GM19463 (cell line): ENCODE measurements around the gene MON2.
"Not testable (repeated sequence)": the region's sequence is repeated elsewhere in the genome, so short reads cannot be mapped to it uniquely, and the experiment has no call there.

Experiments used
- ATAC-seq: cut with Tn5 transposase; IDR thresholded peaks from one replicate; pipeline ENCODE4 v1.9.1; 2021; ENCODE audit warnings: mild to moderate bottlenecking, moderate library complexity; ENCODE audit not compliant: unreplicated experiment

Gene MON2

GRCh38 chr12:62466594-62467491, at the start of gene MON2:
Gene MON2 (plus strand): TSS chr12:62466826. CDS start chr12:62467208, 382 bp downstream.
- ATAC-seq = peak; percentile 99

DNA sequence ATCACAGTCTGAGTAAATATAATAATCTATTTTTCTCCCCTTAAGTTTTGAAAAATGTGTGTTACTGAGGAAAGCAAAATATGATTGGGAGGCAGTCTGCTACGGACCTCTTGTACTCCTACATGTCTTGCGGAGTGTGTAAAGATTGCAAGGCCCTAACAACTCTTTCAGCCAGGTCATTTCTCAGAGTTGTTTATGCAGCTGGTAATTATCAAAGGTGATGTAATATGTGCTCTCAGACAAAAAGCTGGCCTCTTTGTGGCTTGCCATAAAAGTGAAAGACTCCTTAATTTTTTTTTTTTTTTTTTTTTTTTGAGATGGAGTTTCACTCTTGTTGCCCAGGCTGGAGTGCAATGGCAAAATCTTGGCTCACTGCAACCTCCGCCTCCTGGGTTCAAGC, 40.5 kb upstream of the MON2 start:
- no peak for ATAC-seq

DNA sequence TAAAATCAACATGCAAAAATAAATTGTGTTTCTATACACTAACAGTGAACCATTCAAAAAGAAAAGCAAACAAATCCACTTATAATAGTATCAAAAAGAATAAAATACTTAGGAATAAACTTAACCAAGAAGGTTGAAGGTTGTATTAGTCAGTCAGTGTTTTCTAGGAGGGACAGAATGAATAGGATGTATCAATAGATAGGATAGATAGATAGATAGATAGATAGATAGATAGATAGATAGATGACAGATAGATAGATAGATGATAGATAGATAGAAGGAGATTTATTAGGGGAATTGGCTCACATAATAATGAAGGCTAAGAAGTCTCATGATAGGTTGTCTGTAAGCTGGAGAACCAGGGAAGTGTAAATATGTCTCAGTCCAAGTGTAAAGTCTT, 37.2 kb upstream of the MON2 start:
- ATAC-seq = no peak

- ATAC-seq = peak; percentile 31
These were observed 31.9 kb upstream of the MON2 start for GRCh38 chr12:62434494-62435302.

GRCh38 chr12:62435303-62436163, 31.1 kb upstream of the MON2 start:
- ATAC-seq = peak; percentile 54

DNA sequence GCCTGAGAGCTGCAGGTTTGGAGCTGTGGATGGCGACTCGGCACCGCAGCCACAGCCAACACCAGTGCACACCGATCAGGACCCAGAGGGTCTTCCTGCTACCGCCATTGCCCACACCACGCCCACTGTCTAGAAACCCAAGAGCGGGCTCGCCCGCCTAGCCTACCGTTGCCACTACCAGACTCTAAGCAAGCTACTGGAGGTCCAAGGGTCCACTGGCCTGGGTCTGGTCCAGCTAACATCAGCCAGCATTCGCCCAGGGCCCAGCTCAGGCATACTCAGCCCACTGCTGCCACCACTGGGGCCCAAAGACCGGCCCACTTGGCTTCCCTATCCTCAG, 30.5 kb upstream of the MON2 start:
- ATAC-seq = no peak

DNA sequence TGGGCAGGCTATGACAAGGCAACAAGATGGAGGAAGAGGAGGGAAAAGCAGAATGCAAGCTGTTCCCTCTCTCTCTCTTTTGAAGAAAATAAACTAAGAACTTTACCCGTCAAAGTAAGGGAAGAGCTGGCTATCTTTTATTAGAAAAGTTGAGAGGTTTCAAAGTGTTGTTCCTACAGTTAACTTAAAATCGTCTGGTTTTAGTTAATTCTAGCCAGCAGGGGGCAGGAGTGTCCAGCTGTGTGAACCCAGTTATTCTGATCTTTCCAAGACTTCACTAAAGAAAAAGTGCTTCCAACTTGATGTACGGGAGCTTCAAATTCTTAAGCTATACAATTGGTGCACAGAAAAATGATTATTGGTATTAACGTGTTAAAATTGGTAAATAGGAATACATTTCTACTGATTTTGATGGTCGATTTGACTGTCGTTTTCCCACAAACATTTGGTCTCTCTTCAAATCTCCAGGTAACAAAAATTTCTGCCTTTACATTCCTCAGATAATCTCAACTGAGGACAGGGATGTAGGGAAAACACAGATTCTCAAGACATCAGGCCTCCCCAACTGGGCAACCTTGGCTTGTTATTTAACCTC, 28.4 kb upstream of the MON2 start:
- no peak for ATAC-seq

GRCh38 chr12:62446754-62447452, 19.7 kb upstream of the MON2 start:
- no peak for ATAC-seq

DNA sequence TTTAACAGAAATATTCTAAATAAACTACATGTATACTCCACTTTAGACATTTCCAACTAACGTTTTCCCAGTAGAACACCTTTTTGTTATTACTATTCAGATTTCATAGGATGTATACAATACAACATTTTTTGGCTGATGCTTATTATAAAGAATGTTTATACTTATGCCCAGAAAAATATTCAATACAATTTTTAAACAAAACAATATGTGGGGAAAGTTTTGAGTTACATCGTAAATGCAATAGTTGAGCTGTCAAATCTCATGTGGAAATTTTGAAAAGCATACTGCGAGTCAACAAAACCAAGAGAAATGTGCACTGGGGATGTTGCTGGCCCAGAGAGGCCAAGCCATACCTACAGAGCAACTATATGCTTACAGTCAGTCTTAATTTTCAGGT, 18.2 kb upstream of the MON2 start:
- no peak for ATAC-seq

DNA sequence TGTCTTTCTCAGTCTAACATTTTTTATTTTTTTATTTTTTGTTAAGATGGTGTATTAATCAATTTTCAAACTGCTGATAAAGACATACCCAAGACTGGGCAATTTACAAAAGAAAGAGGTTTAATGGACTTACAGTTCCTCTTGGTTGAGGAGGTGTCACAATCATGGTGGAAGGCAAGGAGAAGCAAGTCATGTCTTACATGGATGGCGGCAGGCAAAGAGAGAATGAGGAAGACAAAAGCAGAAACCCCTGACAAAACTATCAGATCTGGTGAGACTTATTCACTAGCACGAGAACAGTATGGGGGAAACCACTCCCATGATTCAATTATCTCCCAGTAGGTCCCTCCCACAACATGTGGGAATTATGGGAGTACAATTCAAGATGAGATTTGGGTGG, 11.2 kb upstream of the MON2 start:
- ATAC-seq = not testable (repeated sequence)

DNA sequence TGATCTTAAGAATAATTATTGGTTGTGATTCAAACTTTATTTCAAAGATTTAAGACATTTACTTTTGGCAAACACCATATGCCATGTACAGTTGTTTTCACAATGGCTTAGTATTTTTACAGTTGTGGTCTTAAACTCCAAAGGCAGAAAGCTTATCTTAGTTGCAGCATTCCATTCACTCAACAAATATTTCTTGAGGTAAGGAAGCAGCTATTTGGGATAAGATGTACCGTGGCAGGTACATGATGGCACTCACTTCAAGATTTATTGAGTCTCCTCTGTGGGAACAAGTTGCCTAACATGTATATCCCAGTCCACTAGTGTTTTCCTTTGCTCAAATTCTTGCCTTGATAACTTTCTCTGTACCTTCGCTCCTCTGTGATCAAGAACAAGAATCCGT, 8.0 kb upstream of the MON2 start:
- ATAC-seq = no peak

DNA sequence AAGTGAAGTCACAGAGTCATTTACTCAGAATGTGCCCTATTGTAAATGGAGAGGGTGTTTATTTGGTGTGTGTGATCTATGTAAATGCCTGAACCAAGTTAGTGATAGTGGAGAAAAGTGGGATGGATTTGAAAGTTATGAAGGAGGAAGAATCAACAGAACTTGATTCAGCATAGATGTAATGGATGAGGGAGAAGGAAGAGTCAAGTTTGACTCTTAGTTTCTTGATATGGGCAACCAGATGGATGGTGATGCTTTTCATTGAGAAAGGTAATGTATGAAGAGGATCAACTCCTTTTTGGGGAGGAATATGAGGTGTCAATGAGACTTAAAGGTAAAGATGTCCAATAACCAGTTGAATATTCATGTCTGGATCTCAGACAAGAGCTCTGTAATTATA, 6.7 kb upstream of the MON2 start:
- no peak for ATAC-seq

DNA sequence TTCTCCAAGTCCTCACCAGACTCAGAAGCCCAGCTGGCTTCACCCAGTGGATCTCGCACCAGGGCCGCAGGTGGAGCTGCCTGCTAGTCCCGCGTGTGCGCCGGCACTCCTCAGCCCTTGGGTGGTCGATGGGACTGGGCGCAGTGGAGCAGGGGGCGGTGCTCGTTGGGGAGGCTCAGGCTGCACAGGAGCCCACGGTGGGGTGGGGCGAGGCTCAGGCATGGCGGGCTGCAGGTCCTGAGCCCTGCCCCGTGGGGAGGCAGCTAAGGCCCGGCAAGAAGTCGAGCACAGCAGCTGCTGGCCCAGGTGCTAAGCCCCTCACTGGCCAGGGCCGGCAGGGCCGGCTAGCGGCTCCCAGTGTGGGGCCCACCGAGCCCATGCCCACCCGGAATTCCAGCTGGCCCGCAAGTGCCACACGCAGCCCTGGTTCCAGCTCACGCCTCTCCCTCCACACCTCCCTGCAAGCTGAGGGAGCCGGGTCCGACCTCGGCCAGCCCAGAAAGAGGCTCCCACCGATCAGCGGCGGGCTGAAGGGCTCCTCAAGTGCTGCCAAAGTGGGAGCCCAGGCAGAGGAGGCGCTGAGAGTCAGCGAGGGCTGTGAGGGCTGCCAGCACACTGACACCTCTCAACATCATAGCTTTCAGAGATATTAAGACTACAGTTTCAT, 5.3 kb upstream of the MON2 start:
- not testable (repeated sequence) for ATAC-seq

DNA sequence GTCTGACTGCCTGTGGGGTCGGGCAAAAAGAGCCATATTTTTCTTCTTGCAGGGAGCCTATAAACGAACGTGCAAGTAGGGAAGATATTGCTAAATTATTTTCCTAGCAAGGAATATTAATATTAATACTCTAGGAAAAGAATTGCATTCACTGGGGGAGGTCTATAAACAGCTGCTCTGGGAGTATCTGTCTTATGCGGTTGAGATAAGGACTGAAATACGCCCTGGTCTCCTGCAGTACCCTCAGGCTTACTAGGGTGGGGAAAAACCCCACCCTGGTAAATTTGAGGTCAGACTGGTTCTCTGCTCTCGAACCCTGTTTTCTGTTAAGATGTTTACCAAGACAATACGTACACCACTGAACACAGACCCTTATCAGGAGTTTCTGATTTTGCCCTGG, 3.4 kb upstream of the MON2 start:
- ATAC-seq = not testable (repeated sequence)

GRCh38 chr12:62466018-62466593, 520 bp upstream of the MON2 start:
- ATAC-seq = peak; percentile 26

GRCh38 chr12:62468397-62468796, 1.8 kb downstream of the MON2 start:
- ATAC-seq = no peak

DNA sequence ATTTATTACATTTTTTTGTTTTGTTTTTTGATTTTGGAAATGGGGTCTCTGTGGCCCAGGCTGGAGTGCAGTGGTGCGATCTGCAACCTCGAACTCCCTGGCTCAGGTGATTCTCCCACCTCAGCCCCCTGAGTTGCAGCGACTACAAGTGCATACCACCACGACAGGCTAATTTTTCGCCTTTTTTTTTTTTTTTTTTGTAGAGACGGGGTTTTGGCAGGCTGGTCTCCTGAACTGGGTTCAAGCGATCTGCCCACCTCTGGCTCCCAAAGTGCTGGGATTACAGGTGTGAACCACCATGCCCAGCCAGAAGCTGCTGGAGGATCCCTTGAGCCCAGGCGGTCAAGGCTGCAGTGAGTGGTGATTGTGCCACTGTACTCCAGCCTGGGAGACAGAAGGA, 2.3 kb downstream of the MON2 start:
- ATAC-seq = no peak

GRCh38 chr12:62469704-62470103, 3.1 kb downstream of the MON2 start:
- ATAC-seq = no peak

DNA sequence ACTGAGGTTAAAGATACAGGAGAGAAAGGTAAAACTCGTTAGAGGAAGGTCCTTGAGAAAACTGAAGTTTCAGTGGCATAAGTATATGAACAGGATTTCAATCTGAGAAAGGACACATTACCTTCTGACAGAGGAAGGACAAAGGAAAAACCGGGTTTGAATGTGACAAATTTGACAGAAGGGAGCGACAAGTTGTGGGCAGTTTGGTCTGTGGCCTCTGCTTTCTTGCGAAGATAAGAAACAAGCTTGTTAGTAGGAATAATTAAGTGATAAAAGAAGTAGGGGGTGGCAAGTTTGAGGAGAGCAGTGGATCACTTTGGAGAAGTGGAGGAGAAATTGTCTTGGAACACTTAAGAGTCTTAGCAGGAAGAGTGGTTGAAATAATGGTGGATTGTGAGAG, 5.1 kb downstream of the MON2 start:
- no peak for ATAC-seq
